HEK293 (cell line): ENCODE measurements around the gene PHKB.

ENCODE experiments used
- CTCF ChIP-seq: fragments of 450-650 bp; formaldehyde crosslinking; IDR thresholded peaks from 2 replicates; pipeline ENCODE4 v1.5.1; 2016; ENCODE audit warnings: missing biosample characterization, missing genetic modification characterization
- REST ChIP-seq: fragments of 450-650 bp; formaldehyde crosslinking; IDR thresholded peaks from 2 replicates; pipeline ENCODE4 v1.5.1; 2016; ENCODE audit warnings: missing biosample characterization, missing genetic modification characterization
- SETDB1 ChIP-seq: IDR thresholded peaks from one replicate; pipeline ENCODE4 v1.6.1; 2017; ENCODE audit warnings: mild to moderate bottlenecking, low read length, moderate library complexity, mixed read lengths; ENCODE audit not compliant: insufficient read length
- ZFHX2 ChIP-seq: fragments of 450-650 bp; formaldehyde crosslinking; conservative IDR thresholded peaks from 2 replicates; pipeline ENCODE4 v1.5.1; 2016; ENCODE audit warnings: missing biosample characterization, missing genetic modification characterization
- ZFP69B ChIP-seq: fragments of 450-650 bp; formaldehyde crosslinking; IDR thresholded peaks from 2 replicates; pipeline ENCODE4 v1.5.1; 2016; ENCODE audit warnings: missing biosample characterization, missing genetic modification characterization
- ZNF221 ChIP-seq: fragments of 450-650 bp; formaldehyde crosslinking; IDR thresholded peaks from 2 replicates; pipeline ENCODE4 v1.5.1; 2017; ENCODE audit warnings: missing biosample characterization, missing genetic modification characterization, borderline replicate concordance
- ZNF23 ChIP-seq: fragments of 450-650 bp; formaldehyde crosslinking; IDR thresholded peaks from 2 replicates; pipeline ENCODE4 v1.5.1; 2016; ENCODE audit warnings: missing biosample characterization, missing genetic modification characterization, borderline replicate concordance
- ZNF473 ChIP-seq: fragments of 450-650 bp; formaldehyde crosslinking; IDR thresholded peaks from 2 replicates; pipeline ENCODE4 v1.5.1; 2017; ENCODE audit warnings: missing biosample characterization, missing genetic modification characterization
- ZNF747 ChIP-seq: fragments of 450-650 bp; formaldehyde crosslinking; IDR thresholded peaks from 2 replicates; pipeline ENCODE4 v1.5.1; 2016; ENCODE audit warnings: missing biosample characterization, missing genetic modification characterization

GRCh38 chr16:47716571-47716970 lies 255.4 kb downstream of the PHKB start:
- TF ChIP-seq ZFHX2 (tag by site-specific recombination) (no peak), ZNF221 (no peak), CTCF (no peak), ZNF23 (tag by site-specific recombination) (no peak), ZFP69B (tag by site-specific recombination) (no peak), SETDB1 (no peak), ZNF747 (tag by site-specific recombination) (no peak), REST (tag by site-specific recombination) (no peak), ZNF473 (tag by site-specific recombination) (no peak)
